MV-4-11 (cell line): ENCODE data around the gene SLC1A7.
"Not testable (repeated sequence)": the region's sequence is repeated elsewhere in the genome, so short reads cannot be mapped to it uniquely, and the experiment has no call there.

Experiments
- DNase-seq: peaks from one replicate; lab custom pipeline; 2025; lab: John Stamatoyannopoulos, UW

Gene SLC1A7

DNA sequence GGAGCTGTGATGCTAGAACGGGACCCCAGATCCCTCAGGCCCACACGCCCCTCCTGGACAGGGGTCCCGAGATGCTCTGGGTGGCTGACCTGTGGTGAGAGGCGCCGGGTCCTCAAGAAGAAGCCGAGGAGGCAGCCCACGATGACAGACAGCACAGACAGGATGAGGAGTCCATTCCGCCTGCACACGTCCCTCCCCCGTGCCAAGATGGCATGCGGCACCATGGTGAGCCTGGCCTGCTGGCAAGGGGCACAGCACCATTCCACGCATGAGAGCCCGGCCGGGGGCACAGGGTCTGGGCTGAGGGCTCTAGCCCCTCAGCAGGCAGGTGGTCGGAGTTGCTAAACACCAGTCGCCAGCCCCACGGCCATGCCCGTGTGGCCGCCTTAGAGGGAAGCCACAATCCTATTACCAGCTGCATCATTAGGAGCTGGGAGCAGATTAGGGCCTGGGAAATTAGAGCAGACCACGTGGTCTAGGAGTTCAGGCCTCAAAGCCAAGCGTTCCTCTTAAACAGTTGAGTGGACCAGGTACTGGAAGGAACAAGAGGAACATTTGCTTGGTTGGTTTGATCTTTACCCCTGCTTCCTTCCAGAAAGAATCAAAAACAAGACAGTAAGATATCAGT, at the start of gene SLC1A7:
Gene SLC1A7 (minus strand): TSS at position 413 of the 628 bp plus-strand sequence. CDS start 189 bp downstream, at position 224.
- no peak for DNase-seq

DNA sequence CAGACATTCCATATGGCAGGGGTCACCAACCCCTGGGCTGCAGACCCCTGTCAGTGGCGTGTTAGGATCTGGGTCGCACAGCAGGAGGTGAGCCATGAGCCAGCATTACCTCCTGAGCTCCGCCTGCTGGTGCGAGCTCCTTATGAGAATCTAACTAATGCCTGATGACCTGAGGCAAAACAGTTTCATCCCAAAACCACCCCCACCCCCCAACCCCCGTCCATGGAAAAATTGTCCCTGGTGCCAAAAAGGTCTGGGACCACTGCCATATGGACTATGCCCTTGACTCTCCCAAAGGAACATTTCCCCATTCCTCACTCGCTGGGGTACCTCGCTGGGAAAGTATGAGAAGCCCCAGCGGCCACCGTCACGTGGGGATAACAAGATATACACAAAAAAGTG, 47.8 kb upstream of the SLC1A7 start:
- DNase-seq: no peak

DNA sequence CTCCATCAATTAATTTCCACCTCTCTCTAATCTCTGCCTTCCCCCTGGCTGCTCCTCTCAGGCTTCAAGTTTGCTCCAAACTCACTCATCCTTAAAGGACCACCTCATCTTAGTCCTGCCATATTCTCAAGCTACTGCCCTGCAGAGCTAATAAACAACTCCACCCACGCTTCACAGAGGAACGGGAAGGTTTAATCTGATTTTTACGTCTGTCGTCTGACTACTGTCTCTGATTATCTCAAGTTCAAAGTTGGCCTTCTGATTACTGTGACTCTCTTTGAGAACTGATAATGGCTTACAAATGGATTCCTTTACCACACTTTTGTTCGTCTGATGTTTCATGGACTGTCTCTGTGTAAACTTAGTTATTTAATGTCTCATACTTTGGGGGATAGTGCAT, 46.6 kb upstream of the SLC1A7 start:
- DNase-seq: no peak

DNA sequence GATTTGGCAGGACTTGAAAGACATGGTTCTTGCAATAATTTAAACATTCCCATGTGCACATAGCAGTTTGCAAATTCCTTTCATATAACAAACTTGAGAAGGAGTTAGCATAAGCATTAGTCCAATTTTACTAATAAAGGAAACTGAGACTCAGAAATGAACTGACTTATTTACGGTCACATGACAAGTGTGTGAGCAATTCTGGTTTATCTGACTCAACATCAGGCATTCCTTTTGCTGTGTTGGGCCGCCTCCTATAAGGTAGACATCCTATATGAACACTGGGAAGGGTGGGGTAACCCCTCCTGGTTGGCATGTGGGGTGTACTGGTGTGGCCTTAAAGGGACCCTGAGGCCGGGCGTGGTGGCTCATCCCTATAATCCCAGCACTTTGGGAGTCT, 45.7 kb upstream of the SLC1A7 start:
- DNase-seq: no peak

DNA sequence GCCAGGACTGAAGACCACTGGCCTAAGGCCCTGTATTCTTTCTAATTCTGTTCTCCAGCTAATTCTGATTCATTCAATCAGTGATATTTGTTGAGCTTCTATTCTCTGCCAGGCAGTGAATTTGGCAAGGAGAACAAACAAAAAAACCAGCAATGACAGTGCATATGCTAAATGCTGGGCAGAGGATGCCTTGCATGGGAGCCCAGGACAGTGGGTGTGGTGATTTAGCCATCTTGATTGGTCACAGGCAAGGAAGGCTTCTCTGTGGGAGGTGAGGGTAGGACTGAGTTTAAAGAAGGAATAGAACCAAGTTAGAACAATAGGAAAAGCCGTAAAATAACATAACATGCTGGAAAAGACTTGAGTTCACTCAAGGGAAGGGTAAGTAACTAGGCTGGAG, 45.0 kb upstream of the SLC1A7 start:
- no peak for DNase-seq

DNA sequence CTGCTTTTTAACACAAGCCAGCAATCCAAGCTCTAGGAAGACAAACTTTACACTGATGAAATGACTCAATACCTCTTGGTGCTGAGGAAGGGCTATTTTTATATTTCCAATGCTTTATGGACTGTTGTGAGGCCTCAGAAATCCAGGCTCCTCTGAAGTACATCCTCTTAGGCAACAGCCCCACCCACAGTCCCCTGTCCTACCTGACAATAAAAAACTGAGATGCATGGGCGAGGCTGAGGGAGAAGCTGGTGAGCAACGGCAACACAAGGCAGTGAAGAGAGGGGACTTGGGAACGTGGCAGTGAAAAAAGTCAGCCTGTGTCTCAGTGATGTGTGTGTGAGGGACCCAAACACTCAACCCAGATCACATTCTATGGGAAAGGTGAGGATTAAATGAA, 44.1 kb upstream of the SLC1A7 start:
- DNase-seq: no peak

DNA sequence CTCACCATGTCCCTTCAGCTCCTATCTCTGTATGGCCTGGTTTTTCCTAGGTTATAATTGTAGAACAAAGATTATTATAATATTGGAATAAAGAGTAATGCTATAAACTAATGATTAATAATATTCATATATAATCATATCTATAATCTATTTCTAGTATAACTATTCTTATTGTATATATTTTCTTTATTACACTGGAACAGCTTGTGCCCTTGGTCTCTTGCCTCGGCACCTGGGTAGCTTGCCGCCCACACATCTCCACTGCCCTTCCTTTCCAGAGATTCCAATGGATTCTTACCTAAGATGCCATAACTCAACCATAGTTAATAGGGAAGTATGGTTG, 43.5 kb upstream of the SLC1A7 start:
- not testable (repeated sequence) for DNase-seq

DNA sequence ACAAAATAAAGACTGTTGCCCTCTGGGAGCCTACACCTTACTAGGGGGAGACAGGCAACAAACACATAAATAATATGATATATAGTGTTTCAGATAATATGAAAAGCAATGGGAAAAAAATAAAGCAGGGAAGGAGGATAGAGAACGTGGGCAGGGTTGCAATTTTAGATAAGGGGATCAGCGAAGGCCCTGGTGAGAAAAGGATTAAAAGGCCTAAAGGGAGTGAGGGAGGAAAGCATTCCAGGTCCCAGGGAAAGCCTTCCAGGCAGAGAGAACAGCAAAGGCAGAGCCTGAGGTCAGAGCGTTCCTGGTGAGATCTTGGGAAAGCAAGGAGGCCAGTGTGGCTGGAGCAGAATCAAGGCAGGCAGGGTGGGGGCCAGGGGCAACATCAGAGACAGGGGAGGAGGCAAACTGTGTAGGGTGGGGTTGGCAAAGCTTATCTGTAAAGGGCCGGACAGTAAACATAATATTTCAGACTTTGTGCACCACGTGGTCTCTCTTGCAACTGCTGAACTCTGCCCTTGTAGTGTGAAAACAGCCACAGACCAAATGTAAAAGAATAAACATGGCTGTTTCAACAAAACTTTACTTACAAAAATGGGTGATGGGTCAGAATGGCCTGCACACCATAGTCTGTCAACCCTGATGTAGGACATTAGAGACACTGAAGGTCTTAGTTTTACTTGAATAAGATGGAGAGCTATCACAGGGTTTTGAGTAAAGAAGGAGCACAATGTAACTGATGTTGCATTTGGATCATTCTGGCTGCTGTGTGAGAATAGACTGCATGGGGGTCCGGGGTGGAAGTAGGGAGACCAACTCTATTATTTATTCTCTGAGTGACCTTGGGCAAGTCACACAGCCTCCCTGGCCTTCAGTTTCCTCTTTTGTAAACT, 40.9 kb upstream of the SLC1A7 start:
- DNase-seq: no peak

DNA sequence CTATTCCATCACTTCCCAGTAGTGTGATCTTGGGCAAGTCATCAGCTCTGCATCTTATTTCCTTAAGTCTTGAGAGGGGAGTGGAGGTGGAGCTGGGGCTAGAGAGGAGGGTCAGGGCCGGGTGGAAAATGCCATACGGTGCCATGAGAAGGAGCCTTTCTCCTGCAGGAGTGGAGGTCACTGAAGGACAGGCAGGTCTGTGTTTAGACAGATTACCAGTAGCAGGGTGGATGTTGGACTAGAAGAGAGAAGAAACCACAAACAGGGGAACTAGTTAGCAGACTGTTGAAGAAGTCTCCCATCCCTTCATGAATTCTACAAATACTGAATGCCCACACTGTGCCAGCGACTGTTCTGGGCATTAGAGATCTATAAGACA, 40.3 kb upstream of the SLC1A7 start:
- DNase-seq: no peak

DNA sequence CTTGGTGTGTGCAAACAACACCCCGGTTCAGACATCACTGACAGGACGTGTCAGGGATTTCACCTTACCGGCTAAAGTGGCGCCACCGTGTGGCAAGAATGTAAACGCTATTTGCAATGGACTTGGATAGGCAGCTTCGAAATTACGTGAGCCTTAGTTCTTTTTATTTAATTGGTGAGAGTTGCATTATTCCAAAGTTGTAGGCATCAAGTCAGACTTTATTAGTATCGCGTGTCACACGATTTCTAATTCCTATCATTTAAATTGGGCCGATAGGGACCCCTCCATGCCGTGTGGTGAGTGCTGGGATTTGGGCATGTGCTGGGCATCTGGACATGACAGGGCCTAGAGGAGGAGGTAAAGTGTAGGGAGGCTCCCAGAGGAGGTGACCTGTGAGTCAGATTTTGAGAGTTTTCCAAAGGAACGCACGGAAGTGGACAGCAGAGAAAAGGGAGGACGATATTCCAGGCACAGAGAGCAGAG, 39.7 kb upstream of the SLC1A7 start:
- DNase-seq: peak; percentile 28

DNA sequence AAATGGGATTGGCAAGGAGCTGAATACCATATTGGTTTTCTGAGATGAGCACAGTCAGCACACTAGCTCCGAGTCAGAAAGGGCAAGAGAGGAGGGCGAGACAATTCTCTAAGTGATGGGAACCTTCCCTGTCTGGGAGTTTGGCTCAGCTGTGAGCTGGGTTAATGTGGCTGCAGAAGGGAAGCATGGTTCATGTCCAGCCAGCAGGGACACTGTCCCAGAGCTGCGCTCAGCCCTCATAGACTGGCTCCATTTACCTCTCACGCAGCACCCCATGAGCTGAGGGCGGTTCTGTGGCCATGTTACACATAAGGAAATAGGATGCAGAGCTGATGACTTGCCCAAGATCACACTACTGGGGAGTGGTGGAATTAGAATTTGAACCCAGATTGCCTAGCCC, 38.5 kb upstream of the SLC1A7 start:
- no peak for DNase-seq

DNA sequence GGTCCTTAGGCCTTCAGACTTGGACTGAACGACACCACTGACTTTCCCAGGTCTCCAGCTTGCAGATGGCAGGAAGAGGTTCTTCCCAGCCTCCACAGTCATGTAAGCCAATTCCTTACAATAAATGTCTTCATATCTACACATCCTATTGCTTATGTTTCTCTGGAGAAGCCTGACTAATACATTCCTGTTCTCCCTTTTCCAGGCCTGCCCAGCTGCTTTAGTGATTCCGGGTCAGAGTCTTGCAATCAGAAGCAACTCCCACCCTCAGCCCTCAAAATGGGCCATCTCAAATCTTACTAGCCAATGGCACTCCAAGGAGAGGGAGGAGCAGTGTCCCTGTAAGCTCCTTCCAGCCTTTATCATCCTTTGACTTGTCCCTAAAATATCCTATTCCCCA, 37.8 kb upstream of the SLC1A7 start:
- DNase-seq: no peak

DNA sequence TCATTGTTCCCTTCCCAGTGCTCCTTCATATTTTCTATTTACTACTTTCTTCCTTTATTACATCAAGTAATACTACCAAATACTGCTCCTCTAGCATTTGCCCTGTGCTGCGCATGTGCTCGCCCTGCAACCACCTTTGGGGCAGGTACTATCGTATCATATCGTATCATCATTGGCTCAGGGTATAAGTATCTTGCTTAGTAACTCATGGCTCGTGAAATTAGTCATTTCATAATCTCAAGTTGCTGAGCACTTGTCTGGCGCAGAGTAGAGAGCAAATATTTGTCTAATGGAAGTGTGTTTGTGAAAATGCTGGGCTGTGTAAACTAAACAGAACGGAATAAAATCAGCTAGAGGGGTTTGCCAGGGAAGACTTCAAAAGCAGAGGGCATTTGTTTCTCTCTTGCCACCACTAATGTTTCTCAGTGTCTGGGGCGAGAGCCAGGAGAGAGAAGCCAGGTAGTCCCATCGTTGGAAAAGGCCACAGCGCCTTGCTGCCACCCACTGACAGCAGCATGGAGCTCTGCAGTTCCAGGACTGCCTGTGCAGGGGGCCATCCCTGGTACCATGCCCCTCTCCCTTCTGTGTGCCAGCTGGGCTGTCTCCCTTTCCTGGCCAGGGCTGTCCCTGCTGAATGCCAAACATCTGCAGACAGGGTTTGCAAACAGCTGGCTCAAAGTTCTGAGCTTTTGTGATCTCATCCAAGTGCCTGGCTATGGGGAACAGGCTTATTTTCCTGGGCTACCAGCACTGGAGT, 34.2 kb upstream of the SLC1A7 start:
- no peak for DNase-seq

DNA sequence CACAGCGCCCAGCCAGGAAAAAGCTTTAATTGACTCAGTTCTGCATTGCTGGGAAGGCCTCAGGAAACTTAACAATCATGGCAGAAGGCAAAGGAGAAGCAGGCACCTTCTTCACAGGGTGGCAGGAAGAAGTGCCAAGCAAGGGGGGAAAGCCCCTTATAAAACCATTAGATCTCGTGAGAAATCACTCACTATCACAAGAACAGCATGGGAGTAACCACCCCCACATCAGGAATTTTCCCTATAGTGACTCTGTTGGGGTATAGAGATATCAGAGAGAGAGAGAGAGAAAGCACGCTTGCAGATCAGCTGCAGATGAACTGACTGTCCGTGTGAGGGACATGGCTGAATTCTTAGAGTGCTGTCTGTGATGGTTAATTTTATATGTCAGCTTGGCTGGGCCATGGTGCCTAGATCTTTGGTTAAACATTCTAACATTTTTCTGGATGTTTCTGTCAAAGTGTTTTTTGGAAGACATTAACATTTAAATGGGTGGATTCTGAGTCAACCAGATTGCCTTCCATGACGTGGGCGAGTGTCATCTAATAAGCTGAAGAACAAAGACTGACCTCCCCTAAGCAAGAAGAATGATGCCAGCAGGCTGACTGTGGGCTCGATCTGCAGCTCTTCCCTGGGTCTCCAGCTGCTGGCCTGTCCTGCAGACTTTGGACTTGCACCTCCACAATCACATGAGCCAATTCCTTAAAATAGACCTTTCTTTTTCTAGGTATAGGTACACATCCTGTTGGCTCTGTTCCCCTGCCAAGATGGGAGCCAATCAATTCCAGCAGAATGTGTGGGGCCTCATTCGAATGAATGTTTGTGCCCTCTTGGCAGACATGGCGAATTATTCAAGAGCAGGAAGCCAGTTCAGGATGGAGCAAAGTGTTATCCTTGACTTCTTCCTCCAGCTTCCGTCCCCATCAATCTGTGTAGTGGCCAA, 32.8 kb upstream of the SLC1A7 start:
- no peak for DNase-seq

DNA sequence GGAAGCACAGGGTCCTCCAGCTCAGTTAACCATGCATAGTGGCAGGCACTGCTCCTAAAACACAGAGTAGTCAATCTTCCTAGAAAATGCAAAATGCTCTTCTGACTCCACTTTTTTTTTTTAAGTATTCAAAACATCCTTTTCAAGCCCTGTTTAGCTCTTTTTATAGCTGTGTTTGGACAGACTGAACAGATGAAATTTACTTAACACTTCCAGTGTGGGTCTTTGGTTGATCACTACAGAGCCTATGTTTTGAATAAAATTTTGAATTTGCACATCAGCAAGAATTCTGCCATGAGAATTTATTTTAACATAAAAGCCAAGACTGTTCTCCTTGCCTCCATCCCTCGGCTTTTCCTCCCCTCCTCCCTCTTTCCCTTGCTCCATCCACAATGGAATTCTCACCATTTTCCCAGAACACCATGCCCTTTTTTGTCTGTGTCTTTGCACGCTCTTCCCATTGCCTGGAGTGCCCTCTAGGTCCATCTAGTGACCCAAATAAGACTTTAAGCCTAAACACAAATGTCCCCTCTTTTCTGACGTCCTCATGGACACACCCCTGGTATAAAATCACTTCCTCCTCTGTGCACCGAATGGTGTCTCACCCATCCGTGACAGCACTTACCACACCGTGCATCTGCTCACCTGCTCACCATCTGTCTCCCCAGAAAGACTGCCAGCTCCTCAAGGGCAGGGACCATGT, 30.1 kb upstream of the SLC1A7 start:
- DNase-seq: no peak

DNA sequence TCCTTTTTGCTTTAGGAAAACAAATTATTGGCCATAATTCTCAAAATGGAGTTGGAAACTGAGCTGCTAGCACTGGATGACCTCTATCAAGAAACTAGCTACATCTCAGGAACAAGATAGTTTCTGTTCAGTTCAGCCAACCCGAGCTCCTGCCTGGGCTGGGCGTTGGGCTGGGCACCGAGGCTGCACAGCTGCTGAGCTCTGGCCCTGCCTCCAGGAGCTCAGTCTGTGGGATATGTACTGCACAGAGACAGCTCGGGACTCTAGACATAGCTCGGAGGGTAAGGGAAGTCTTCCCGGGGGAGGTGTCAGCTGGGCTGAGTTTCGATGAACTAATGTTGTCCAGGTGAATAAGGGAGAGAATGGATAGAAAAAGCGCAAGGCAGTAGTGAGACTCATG, 24.5 kb upstream of the SLC1A7 start:
- no peak for DNase-seq

DNA sequence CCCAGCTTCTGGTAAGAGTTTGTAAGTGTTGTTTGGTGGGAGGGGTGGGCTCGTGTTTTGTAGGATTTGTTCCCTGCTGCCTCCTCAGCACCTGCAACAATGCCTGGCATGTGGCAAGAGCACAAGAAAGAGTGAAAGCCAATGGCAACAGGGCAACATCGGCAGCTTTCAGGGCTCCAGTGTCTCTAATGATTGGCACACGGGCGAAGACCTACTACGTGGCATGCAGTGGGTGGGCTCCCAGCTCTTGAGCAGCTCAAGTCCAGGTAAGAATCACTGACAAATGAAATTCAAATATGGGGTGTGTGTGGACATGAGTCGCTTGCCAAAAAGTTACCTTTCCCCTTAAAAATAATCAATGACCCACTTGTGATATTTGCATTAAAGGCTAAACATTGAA, 23.9 kb upstream of the SLC1A7 start:
- DNase-seq: no peak

DNA sequence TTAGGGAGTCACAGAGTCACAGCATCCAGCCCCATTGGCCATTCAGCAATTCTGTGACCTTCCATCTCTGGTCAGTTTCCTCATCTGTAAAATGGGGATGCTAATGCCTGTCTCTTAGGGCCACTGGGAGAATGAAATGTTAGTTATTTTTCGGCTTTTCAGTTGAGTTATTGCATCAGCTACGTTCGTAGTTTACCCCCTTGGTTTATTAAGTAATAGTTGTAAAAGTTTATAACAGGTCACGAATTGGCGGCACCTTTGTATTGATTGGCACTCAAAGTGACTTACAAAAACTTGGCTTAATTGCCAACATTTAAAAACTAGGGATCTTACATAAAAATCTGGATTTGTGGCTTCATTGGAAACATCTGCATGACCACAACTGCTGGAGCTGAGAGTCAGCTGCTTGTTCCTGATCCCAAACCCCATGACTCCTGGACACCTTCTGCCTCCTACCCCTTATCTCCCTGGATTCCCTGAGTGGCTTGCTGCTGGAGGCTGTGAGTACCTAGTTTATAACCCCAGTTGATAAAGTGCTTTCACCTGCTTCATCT, 23.0 kb upstream of the SLC1A7 start:
- no peak for DNase-seq

DNA sequence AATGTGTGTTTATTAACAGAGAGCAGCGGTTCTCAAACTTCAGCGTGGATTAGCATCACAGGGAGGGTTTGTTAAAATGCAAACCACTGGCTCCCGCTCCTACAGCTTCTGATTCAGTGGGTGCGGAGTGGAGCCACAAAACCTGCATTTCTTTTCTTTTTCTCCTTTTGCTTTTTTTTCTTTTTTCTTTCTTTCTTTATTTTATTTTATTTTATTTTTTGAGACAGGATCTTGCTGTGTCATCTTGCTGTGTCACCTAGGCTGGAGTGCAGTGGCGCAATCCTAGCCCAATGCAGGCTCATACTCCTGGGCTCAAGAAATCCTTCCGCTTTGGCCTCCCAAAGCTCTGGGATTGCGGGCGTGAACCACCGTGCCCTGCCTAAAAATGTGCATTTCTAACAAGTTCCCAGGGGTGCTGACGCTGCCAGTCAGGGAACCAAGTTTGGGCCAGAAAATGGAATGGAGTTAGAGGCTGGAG, 20.9 kb upstream of the SLC1A7 start:
- no peak for DNase-seq

DNA sequence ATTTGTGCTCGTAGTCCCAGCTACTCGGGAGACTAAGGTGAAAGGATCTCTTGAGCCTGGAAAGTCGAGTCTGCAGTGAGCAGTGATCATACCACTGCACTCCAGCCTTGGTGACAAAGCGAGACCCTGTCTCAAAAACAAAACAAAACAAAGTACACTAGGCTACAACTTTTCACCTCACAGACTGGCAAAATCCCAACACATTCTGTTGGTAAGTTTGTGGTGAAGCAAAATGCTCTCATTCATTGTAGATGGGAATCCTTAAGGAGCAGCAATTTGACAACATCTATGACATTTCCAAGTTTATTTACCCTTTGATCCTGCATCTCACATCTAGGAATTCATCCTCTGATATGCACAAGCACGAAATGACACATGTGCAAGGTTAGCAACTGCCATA, 20.2 kb upstream of the SLC1A7 start:
- DNase-seq: no peak

DNA sequence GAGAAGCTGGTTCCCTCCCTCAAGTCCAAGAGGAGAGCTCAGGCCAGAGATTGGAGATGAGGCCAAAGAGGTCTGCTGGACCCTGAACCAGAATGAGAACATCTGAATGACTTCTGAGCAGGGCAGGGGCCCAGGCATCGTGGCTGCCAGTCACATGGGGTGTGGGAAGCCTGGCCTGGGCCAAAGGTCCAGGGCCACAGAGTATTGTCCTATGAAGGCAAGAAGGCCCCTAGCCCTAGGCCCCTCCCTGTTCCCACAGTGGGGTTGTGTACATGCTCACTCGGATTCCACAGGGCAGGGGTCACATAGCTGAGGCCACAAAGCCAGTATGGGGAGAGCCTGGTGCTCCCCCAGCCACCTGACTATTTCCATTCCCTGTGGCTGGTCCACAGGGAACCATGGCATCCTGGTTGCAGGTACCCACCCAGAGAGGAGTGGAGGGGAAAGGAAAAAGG, 18.5 kb upstream of the SLC1A7 start:
- DNase-seq: no peak
